Loucy (cell line): Measurements from ENCODE around the gene PRELP.

Experiments used
- EZH2phosphoT487 ChIP-seq: fragments of 200-600 bp; IDR thresholded peaks from 2 replicates; pipeline ENCODE4 v1.6.1; 2018; ENCODE audit warnings: antibody characterized with exemption, mild to moderate bottlenecking, moderate library complexity, borderline replicate concordance
- TF ChIP-seq, protein P1 (sequence below): fragments of 200-600 bp; sonication (generic); conservative IDR thresholded peaks from 2 replicates; pipeline ENCODE4 v1.5.1; 2014; ENCODE audit warnings: mild to moderate bottlenecking, antibody characterized with exemption, low read length

GRCh38 chr1:203536575-203536974 lies 61.0 kb downstream of the PRELP start:
- TF ChIP-seq, protein P1, sequence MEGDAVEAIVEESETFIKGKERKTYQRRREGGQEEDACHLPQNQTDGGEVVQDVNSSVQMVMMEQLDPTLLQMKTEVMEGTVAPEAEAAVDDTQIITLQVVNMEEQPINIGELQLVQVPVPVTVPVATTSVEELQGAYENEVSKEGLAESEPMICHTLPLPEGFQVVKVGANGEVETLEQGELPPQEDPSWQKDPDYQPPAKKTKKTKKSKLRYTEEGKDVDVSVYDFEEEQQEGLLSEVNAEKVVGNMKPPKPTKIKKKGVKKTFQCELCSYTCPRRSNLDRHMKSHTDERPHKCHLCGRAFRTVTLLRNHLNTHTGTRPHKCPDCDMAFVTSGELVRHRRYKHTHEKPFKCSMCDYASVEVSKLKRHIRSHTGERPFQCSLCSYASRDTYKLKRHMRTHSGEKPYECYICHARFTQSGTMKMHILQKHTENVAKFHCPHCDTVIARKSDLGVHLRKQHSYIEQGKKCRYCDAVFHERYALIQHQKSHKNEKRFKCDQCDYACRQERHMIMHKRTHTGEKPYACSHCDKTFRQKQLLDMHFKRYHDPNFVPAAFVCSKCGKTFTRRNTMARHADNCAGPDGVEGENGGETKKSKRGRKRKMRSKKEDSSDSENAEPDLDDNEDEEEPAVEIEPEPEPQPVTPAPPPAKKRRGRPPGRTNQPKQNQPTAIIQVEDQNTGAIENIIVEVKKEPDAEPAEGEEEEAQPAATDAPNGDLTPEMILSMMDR, result no peak
- no peak for TF ChIP-seq EZH2phosphoT487
